ENCODE data around the gene ABLIM2.

The ABLIM2 gene

DNA sequence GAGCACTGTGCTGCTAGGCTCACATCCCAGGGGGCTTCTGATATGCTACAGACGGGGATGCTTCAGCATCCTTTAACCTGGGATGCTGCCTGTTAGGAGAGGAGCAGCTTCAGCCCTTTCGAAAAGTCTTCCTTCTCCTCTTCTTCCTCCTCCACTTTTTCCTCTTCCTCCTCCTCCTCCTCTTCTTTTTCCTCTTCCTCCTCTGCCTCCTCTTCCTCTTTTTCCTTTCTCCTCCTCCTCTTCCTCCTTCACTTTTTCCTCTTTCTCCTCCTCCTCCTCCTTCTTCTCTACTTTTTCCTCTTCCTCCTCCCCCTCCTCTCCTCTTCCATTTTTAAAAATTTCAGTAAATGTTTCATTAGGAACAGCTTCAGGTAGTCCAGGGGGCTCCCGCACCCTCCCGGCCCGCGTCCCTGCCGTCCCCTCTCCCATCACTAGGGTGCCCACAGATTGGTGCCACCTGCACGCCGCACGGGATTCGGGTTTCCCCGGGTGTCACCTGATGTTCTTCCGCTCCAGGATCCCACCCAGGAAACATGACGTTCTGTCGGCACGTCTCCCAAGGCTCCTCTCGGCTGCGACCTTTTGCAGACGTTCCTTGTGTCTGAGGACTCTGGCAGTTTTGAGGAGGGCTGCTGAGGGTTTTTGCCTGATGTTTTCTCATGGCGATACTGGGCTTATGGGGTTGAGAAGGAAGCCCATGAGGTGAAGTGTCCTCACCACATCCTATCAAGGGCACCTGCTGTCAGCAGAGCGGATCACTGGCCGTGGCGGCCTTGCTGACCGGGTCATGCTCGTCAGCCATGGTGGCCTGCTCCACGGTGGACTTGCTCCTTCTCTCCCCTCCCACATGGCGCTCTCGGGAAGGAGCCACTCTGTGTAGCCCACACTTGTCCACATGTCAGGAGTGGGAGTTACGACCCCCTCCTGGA, 135.6 kb downstream of the ABLIM2 start:
- no peak overlapping the region for H3K4me3 ChIP-seq (ENCODE audit: low read length)
- no peak for TF ChIP-seq ZNF274 (IDR thresholded peaks at IDR 0.05; ENCODE audit: low read depth, low read length)

DNA sequence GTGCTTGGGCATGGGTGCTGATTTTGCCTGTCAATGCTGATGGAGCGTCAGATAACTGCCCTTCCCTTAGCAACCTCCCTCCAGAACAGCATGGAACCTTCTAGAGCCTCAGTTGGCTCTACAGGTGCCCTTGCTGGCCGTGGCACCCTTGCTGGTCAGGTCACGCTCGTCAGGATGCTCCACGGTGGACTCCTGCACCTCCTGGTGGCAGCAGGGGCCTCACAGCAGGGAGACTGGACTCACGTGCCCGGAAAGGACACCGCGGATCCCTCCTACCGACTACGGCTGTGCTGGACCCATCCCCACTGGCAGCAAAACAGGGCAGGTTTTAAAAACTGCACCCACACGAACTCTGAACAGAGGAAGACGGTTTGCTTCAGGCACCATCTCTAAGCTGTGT, 136.8 kb downstream of the ABLIM2 start:
- no peak for TF ChIP-seq ZNF274 (IDR thresholded peaks at IDR 0.05; ENCODE audit: low read depth, low read length)
- H3K4me3 ChIP-seq (ENCODE audit: low read length), result no peak overlapping the region

DNA sequence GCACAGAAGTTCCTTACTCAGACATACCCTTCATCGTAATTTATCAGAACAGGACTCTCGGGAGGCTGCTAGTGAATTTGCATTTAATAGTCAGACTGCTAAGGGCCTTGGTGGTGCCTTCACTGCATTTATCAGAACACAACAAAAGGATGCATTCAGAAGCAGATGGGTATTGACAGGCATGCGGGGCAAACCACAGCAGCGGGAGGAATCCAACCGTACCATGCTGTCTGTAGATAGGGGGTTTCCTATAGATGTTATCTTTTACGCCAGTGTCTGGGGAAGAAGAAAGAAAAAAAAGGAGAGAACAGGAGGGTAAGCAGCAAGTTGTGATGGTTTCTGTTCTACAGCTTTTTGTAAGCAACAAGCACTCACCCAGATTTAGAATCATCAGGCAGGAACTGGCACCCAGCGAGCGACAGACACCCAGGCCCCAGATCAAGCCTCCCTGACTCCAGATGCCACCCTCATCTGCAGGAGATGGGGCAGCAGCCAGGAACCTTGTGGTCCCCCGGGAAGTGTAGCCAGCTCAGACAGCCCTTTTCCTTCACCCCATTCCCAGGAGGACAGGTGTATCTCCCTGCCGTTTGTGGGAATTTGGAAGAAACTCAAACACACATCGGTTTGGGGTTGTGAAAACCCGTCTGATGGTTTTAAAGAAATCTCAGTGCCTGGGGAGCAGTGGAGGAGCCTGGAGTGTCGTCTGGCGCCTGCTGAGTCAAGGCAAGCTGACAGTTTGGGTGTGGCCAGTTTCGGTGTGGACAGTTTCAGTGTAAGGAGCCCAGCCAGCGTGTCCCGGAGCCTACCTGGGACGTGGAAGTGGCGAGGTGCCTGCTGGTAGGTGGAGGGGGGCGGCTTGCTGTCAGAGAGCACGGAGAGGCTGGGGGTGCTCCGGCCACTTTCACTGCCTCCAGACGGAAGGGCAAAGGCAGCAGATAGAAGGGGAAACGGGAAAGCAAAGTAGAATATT, 138.9 kb downstream of the ABLIM2 start:
- H3K4me3 ChIP-seq (ENCODE audit: low read length), result no peak overlapping the region
- TF ChIP-seq ZNF274 (IDR thresholded peaks at IDR 0.05; ENCODE audit: low read depth, low read length), result no peak

DNA sequence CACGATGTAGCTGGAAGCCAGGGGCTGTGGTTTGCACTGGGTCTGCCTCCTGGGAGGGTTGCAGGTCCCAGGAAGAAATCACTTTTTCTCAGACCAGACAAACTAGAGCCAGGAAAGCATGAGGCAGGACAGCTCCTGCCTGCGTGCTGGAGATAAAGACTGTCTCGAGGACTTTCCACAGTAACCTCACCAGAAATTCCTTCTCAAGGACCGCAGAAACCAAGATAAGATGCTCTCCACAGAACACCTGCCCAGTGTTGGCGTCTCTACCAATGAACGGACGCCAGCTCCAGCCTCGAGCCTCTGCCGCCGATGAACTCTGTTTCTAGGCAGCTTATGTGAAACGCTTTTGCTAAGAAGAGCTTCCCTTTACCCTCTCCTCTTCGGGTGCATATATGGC, 142.1 kb downstream of the ABLIM2 start:
- no peak for TF ChIP-seq ZNF274 (IDR thresholded peaks at IDR 0.05; ENCODE audit: low read depth, low read length)
- H3K4me3 ChIP-seq (ENCODE audit: low read length), result no peak overlapping the region

DNA sequence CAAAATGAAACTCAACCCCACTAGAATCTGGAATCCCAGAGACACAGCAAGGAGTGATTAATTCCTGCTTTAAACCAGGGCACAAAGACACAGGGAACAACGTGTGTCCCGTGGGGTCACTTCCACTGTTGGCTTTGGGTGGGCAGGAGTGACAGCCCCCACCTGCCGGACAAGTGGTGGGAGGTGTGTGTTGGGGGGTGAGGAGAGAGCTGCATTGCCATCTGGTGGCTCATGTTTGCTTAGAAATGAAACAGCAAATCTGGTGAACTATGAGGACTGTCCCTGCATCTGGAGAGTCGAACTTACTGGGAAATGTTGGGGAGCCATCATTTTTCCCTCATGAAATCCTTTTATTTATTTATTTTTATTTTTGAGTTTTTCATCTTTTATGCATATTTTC, 143.1 kb downstream of the ABLIM2 start:
- no peak overlapping the region for H3K4me3 ChIP-seq (ENCODE audit: low read length)
- TF ChIP-seq ZNF274 (IDR thresholded peaks at IDR 0.05; ENCODE audit: low read depth, low read length), result no peak

DNA sequence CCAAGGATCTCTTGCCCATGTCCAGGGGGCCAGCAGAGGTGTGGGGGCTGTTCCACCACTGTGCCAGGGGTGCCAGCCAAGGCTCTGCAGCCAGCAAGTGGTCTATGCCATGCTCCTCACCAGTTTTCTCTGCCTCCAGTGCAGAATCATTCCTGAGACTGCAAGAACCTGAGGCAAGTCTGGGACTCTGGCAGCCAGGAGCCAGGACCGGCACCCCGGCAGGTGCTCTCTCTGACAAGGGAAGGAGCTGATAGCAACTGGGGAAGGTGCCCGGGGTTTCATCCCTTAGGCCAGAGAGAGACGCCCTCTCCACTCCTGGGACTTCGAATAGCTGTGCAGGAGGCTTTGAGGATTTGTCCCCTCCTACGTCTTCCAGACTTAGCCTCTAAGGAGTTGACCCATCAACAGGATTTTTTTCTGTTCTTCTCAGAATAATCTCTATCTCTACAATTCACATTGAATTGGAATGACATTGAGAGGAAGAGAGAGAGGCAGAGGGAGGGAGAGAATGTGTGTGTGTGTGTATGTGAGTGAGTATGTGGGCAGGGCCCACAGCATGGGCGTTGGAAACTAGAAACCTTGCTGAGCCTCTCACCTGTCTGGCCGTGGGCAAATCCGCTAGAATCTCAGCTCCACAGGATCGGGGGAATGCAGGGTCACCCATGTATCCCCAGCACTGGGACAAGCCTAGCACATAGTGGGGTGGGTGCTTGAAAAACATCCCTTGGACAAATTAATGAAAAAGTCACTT, 144.5 kb downstream of the ABLIM2 start:
- H3K4me3 ChIP-seq (ENCODE audit: low read length), result no peak overlapping the region
- TF ChIP-seq ZNF274 (IDR thresholded peaks at IDR 0.05; ENCODE audit: low read depth, low read length), result no peak

DNA sequence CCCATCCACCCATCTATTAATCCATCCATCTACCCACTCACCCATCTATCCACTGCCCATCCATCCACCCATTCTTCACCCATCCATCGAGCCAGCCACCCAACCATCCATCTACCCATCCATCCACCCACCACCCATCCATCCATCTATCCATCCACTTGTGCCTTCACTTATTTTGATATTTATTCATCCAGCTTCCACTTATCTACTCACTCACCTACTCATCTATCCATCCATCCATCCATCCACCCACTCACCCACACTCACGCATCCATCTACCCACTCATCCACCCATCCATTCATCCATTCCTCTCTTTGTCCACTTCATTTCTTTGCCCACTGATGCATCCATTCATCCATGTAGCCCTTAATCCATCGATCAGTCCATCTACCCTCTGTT, 146.1 kb downstream of the ABLIM2 start:
- TF ChIP-seq ZNF274 (IDR thresholded peaks at IDR 0.05; ENCODE audit: low read depth, low read length), result no peak
- H3K4me3 ChIP-seq (ENCODE audit: low read length), result no peak overlapping the region

DNA sequence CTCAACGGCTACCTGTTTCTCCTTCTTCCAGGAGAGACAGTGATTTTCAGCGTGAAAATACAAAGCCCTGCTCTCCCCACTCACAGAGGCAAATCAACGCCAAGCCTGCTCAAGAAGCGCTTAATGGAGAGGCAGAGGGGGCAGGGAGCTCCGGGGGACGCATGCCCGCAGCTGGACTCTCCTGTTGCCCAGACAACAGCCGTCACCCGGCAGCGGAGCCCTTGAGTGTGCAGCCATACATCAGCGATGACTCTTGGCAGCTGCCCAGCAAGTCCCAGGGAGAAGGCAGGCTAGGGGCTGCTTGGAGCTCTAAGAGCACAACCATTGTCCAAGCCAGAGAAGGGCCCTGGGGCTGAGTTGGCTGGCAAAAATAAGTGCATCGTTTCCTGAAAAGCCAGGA, 148.0 kb downstream of the ABLIM2 start:
- TF ChIP-seq ZNF274 (IDR thresholded peaks at IDR 0.05; ENCODE audit: low read depth, low read length), result no peak
- no peak overlapping the region for H3K4me3 ChIP-seq (ENCODE audit: low read length)

DNA sequence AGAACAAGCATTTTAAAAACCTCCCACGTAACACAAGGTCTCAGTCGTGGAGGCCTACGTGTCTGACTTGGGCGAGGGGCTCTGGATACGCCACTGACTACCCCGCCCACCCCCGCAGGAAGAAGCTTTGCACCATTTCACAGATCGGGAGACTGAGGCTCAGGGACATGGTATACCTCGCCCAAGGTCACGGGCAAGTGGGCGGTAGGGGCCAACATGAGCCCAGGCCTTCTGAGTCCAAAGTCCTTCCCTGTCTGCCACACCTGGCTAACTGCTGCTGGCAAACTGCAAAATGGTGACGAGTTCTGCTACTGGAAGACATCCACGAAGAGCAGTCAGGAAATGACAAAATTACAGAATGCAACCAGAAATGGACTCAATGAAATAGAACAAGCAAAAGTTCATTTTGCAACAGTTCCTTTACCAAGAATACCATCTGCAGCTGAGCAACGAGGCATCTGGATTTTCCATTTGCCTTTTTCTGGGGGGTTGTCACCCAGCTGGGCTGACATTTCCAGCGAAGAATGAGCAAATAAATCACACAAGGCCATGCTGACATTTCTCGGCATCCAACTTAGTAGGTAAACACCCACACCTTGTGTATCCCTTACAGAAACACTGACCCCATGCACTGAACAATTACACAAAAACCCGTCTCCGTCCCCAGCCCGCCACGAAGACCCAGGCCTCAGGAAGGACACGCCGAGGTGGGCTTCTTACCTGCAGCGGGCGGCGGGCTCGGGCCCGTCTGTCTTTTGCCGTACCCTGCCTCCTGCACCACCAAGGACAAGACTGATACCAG, 148.7 kb downstream of the ABLIM2 start:
- TF ChIP-seq ZNF274 (IDR thresholded peaks at IDR 0.05; ENCODE audit: low read depth, low read length), result no peak
- H3K4me3 ChIP-seq (ENCODE audit: low read length), result no peak overlapping the region

DNA sequence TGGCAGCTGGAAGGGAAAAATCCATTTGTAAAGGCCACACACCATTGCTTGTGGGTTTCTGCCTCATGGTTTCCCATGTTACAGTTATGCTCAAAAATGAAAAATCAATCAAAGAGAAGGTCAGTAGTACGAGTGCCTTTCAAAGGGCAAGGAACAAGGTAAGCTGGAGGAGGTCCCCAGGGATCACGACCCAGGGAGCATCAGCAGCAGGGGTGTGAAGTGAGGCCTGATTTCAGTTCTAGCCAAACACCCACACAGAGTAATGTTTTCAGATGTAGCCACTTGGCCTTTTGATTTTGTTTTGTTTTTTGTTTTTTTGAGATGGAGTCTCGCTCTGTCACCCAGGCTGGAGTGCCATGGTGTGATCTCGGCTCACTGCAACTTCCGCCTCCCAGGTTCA, 149.5 kb downstream of the ABLIM2 start:
- H3K4me3 ChIP-seq (ENCODE audit: low read length), result no peak overlapping the region
- no peak for TF ChIP-seq ZNF274 (IDR thresholded peaks at IDR 0.05; ENCODE audit: low read depth, low read length)

DNA sequence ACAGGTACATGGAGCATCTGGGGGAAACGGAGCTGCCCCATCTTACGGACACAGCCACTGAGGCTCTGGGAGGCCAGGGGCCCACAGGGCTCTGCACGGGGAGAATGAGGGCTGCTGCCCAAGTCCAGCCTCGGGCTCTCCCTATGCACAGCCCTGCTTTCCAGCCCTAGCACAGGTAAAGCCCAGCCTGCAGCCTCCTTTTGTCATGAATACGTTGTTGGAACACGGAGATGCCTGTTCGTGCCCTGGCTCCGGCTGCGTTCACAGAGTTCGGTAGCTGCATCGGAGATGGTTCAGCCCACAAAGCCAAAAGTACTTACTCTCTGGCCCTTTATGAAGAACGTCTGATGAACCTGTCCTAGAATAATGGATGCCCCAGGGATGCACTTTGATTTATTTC, 150.2 kb downstream of the ABLIM2 start:
- TF ChIP-seq ZNF274 (IDR thresholded peaks at IDR 0.05; ENCODE audit: low read depth, low read length), result no peak
- H3K4me3 ChIP-seq (ENCODE audit: low read length), result no peak overlapping the region

DNA sequence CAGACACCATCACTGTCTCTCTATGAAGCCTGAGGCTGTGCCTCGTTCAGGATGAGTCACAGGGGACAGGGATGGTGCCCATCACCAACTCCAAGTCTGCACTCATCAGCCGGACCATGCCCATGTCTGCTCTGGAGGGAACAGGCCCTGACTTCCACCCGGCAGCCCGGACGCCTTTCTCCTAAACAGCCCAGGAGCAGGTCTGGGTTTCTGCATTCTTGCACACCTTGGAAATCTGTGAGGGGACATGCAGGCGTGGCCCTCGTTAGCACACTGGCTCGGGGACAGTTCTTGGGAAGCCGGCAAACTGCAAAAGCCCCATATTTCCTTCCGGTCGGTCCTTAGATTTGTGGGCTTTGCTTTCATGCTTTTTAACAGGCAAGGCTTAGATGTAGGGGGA, 151.0 kb downstream of the ABLIM2 start:
- no peak for TF ChIP-seq ZNF274 (IDR thresholded peaks at IDR 0.05; ENCODE audit: low read depth, low read length)
- no peak overlapping the region for H3K4me3 ChIP-seq (ENCODE audit: low read length)

DNA sequence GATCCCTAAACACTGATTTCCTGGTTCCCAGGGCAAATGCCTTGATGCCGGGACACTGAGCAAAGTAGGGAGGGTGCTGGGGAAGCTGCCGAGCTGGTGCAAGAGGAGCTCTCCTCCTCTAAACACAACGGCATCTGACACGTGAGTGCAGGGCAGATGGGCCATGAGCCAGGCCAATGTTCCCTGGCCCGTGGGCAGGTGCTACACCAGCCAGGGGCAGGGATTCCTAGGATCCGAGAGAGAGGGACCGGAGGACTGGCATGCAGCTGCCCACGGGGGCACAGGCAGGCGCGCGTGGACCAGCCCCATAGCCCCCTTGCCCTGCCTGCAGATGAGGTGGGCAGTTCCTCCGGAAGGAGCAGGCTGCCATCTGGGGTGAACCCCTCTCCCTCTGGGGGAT, 152.1 kb downstream of the ABLIM2 start:
- no peak overlapping the region for H3K4me3 ChIP-seq (ENCODE audit: low read length)
- TF ChIP-seq ZNF274 (IDR thresholded peaks at IDR 0.05; ENCODE audit: low read depth, low read length), result no peak

Data from GM08714 (cell line).